IPS-11a (cell line): ENCODE data around the gene CTIF.

ENCODE experiments used
- H3K4me3 ChIP-seq: one replicate; pipeline ENCODE4 v1.5.1; 2013; ENCODE audit warnings: low read depth, low read length, control low read depth

CTIF gene

GRCh38 chr18:48887905-48888772 lies 349.3 kb downstream of the CTIF start:
- H3K4me3 ChIP-seq: no peak overlapping the region

- H3K4me3 ChIP-seq: no peak overlapping the region
Observed at GRCh38 chr18:48888773-48889080, 349.9 kb downstream of the CTIF start.

GRCh38 chr18:48889115-48889941 lies 350.5 kb downstream of the CTIF start:
- no peak overlapping the region for H3K4me3 ChIP-seq

GRCh38 chr18:48889981-48890762 lies 351.3 kb downstream of the CTIF start:
- H3K4me3 ChIP-seq: no peak overlapping the region

- H3K4me3 ChIP-seq: no peak overlapping the region
Observed at GRCh38 chr18:48891721-48892120, 352.9 kb downstream of the CTIF start.

- H3K4me3 ChIP-seq: no peak overlapping the region
Observed at GRCh38 chr18:48892146-48892855, 353.5 kb downstream of the CTIF start.

GRCh38 chr18:48893061-48893607 lies 354.3 kb downstream of the CTIF start:
- no peak overlapping the region for H3K4me3 ChIP-seq

GRCh38 chr18:48893608-48894600 lies 355.1 kb downstream of the CTIF start:
- H3K4me3 ChIP-seq: no peak overlapping the region

- H3K4me3 ChIP-seq: no peak overlapping the region
Observed at GRCh38 chr18:48894799-48895346, 356.0 kb downstream of the CTIF start.

- H3K4me3 ChIP-seq: no peak overlapping the region
Observed at GRCh38 chr18:48896326-48896874, 357.6 kb downstream of the CTIF start.

- H3K4me3 ChIP-seq: no peak overlapping the region
Observed at GRCh38 chr18:48896875-48897511, 358.2 kb downstream of the CTIF start.

GRCh38 chr18:48897531-48897930 lies 358.7 kb downstream of the CTIF start:
- no peak overlapping the region for H3K4me3 ChIP-seq

- no peak overlapping the region for H3K4me3 ChIP-seq
Observed at GRCh38 chr18:48898521-48898920, 359.7 kb downstream of the CTIF start.

GRCh38 chr18:48899558-48900174 lies 360.8 kb downstream of the CTIF start:
- H3K4me3 ChIP-seq: no peak overlapping the region

GRCh38 chr18:48900469-48900868 lies 361.6 kb downstream of the CTIF start:
- no peak overlapping the region for H3K4me3 ChIP-seq

GRCh38 chr18:48901145-48902022 lies 362.6 kb downstream of the CTIF start:
- H3K4me3 ChIP-seq: no peak overlapping the region
